GM13977 (cell line): Measurements from ENCODE around the gene KCNQ1.

ENCODE experiments used
- DNase-seq: peaks from one replicate; pipeline ENCODE4 v3.0.0; 2012; ENCODE audit warnings: low spot score
- CTCF ChIP-seq: IDR thresholded peaks from 2 replicates; pipeline ENCODE4 v1.5.1; 2012; ENCODE audit warnings: mild to moderate bottlenecking, control low read depth; ENCODE audit not compliant: insufficient read depth; ENCODE audit errors: extremely low read depth, missing control alignments
- in situ Hi-C: fragments of 300-500 bp; cut with MboI; formaldehyde crosslinking; loops from one replicate; pipeline ENCODE4 v1.12.0; 2022; ENCODE audit warnings: low sequenced_read_pairs, low pct_unique_long_range_greater_than_20kb, mixed read lengths, inconsistent platforms; ENCODE audit not compliant: unreplicated experiment

The KCNQ1 gene

GRCh38 chr11:2832533-2833020 lies 387.8 kb downstream of the KCNQ1 start:
- in situ Hi-C loops = no loop called here
- TF ChIP-seq CTCF = no peak
- DNase-seq = no peak

GRCh38 chr11:2833051-2833715 lies 388.4 kb downstream of the KCNQ1 start:
- in situ Hi-C loops = no loop called here
- no peak for DNase-seq
- no peak for TF ChIP-seq CTCF

GRCh38 chr11:2833716-2834502 lies 389.1 kb downstream of the KCNQ1 start:
- in situ Hi-C loops = no loop called here
- no peak for TF ChIP-seq CTCF

GRCh38 chr11:2834503-2835273 lies 389.9 kb downstream of the KCNQ1 start:
- in situ Hi-C loops = no loop called here
- DNase-seq = no peak
- TF ChIP-seq CTCF = no peak

More at GRCh38 chr11:2833716-2834502, 389.1 kb downstream of the KCNQ1 start:
- DNase-seq = no peak

- in situ Hi-C loops = no loop called here
- DNase-seq = no peak
- no peak for TF ChIP-seq CTCF
Observed at GRCh38 chr11:2835296-2835695, 390.5 kb downstream of the KCNQ1 start.

DNA sequence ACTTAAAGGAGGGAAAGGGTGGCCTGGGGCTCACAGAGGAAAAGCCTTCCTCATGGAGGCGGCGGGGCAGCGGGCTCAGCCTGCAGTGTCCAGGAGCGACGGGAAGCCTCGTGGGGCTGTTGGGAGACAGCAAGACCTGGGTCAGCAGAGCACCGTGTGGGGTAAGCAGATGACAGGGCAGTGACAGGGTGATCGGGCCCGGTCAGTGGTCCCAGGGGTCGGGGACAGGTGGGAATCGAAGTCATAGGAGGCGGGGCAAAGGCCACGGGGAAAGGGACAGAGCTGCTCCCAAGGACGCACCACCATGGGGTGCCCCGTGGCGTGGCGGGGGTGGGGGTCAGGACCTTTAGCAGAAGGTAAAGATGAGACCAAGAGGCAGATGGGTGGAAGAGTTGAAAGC lies 390.9 kb downstream of the KCNQ1 start:
- TF ChIP-seq CTCF = no peak
- in situ Hi-C loops = no loop called here
- DNase-seq = no peak
